Mucosa of descending colon (tissue), 3 donors: ENCODE measurements around the gene NCR1. TPM values are rescaled to one million over a fixed set of nuclear protein-coding genes. Genes with fewer than 3 reads are reported as not detected.

ENCODE experiments used
- ATAC-seq: fragments of 200-7000 bp; cut with Tn5 transposase; one replicate; pipeline ENCODE4 v1.9.1; 2020; ENCODE audit warnings: mild to moderate bottlenecking, moderate library complexity
- DNase-seq, 3 donors: peaks; one replicate each; pipeline ENCODE4 v3.0.0-alpha.2; 2020
- H3K36me3 ChIP-seq: fragments of 200-600 bp; one replicate; pipeline ENCODE4 v1.8.0; 2021; ENCODE audit warnings: low read depth, mild to moderate bottlenecking
- H3K4me1 ChIP-seq: fragments of 200-600 bp; one replicate; pipeline ENCODE4 v1.8.0; 2021; ENCODE audit warnings: low read depth, mild to moderate bottlenecking
- H3K4me3 ChIP-seq: fragments of 200-600 bp; one replicate; pipeline ENCODE4 v1.8.0; 2021; ENCODE audit warnings: mild to moderate bottlenecking
- H3K9me3 ChIP-seq: fragments of 200-600 bp; one replicate; pipeline ENCODE4 v1.8.0; 2021; ENCODE audit warnings: mild to moderate bottlenecking
- intact Hi-C, 2 donors: fragments of 100-400 bp; cut with DNase I in 1 of 2; cut with micrococcal nuclease in 1 of 2; formaldehyde crosslinking; loops; one replicate each; pipeline versions ENCODE4 v1.11.0 to v1.11.1; 2022; cut with DNase I, micrococcal nuclease
- total RNA-seq, 3 donors: library from RNA; stranded (reverse); fragmentation: NEBNext Ultra II Directional in 2 of 3; extraction: Animal tissue kit (Norgen Biotek cat#: 25700) in 2 of 3; gene quantifications; one replicate each; pipeline versions ENCODE4 v1.2.1 to v1.2.4, GENCODE V29; 2021 to 2023
- TF ChIP-seq, protein P1 (sequence below): fragments of 200-600 bp; IDR thresholded peaks from one replicate; pipeline ENCODE4 v1.8.0; 2022; ENCODE audit warnings: antibody characterized with exemption, mild to moderate bottlenecking
- donor health status: DM: no; HTN: no; CAD: no; lungs with moderate emphysema.
- donor health status: DM: no; HTN: no; CAD: no.
- donor health status: DM: no; HTN: yes; CAD: no.

Gene NCR1
- total RNA-seq, 3 donors from 2014 or later, result 0.39 to 0.98 (median 0.73) TPM

- no peak overlapping the region for H3K4me3 ChIP-seq
- H3K9me3 ChIP-seq, result no peaks in the 10 kb centered on the region
- intact Hi-C loops, result no loop called here
- DNase-seq (no peak), ATAC-seq (no peak)
- TF ChIP-seq, protein P1, sequence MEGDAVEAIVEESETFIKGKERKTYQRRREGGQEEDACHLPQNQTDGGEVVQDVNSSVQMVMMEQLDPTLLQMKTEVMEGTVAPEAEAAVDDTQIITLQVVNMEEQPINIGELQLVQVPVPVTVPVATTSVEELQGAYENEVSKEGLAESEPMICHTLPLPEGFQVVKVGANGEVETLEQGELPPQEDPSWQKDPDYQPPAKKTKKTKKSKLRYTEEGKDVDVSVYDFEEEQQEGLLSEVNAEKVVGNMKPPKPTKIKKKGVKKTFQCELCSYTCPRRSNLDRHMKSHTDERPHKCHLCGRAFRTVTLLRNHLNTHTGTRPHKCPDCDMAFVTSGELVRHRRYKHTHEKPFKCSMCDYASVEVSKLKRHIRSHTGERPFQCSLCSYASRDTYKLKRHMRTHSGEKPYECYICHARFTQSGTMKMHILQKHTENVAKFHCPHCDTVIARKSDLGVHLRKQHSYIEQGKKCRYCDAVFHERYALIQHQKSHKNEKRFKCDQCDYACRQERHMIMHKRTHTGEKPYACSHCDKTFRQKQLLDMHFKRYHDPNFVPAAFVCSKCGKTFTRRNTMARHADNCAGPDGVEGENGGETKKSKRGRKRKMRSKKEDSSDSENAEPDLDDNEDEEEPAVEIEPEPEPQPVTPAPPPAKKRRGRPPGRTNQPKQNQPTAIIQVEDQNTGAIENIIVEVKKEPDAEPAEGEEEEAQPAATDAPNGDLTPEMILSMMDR, result no peak
- no peaks in the 10 kb centered on the region for H3K4me1 ChIP-seq
- H3K36me3 ChIP-seq, result no peaks in the 10 kb centered on the region
Measured at GRCh38 chr19:54877471-54877870, 28.5 kb upstream of the NCR1 start.

- TF ChIP-seq, protein P1, result no peak
- DNase-seq (no peak), ATAC-seq (no peak)
- H3K4me3 ChIP-seq, result no peak overlapping the region
- H3K9me3 ChIP-seq, result no peaks in the 10 kb centered on the region
- intact Hi-C loops, result no loop called here
- H3K4me1 ChIP-seq, result no peaks in the 10 kb centered on the region
- H3K36me3 ChIP-seq, result no peaks in the 10 kb centered on the region
Measured at GRCh38 chr19:54881884-54882283, 24.1 kb upstream of the NCR1 start.

GRCh38 chr19:54882758-54883157, 23.2 kb upstream of the NCR1 start:
- intact Hi-C loops, result no loop called here
- TF ChIP-seq, protein P1, result no peak
- no peak for ATAC-seq
- Histone ChIP-seq H3K36me3 (no peaks in the 10 kb centered on the region), H3K9me3 (no peaks in the 10 kb centered on the region), H3K4me1 (no peaks in the 10 kb centered on the region), H3K4me3 (no peak overlapping the region)
- no peak for DNase-seq

DNA sequence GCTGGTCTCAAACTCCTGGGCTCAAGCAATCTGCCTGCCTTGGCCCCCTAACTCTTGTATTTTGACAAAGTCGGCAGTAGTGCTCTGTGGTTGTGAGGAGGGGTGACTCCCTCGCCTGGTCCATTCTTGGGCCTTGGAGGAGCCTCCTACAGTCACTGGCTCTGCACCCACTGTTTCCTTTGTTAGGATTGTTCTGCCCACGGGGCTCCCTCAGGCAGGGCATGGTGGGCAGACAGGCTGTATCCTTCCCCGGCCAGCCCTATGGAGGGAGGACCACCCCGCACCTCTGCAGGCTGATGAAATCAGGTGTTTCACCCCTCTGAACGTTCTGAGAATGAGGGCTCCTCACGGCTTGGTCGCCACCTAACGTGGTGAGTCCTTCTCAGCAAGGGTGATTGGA, 22.7 kb upstream of the NCR1 start:
- Histone ChIP-seq H3K36me3 (no peaks in the 10 kb centered on the region), H3K4me1 (no peaks in the 10 kb centered on the region), H3K9me3 (no peaks in the 10 kb centered on the region), H3K4me3 (no peak overlapping the region)
- ATAC-seq (no peak), DNase-seq (no peak)
- TF ChIP-seq, protein P1, result no peak
- intact Hi-C loops, result no loop called here

DNA sequence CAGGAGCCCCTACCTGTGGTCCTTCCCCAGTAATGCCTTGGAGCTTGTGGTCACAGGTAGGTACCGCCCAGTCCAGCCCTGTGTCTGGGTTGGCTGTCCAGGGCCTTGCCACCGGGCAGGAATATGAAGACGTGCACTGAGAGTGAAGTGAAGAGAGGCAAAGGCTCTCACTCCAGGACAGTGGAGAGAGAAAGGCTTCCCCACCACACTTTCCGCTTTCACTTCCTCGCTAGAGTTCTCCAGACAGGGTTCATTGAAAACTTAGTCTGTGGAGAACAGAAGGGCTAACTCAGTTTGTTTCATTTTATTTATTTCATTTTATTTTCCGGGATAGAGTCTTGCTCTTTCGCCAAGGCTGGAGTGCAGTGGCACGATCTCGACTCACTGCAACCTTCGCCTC, 17.7 kb upstream of the NCR1 start:
- H3K36me3 ChIP-seq, result no peaks in the 10 kb centered on the region
- H3K4me1 ChIP-seq, result no peaks in the 10 kb centered on the region
- intact Hi-C loops, result no loop called here
- no peaks in the 10 kb centered on the region for H3K9me3 ChIP-seq
- peak in 1 of 3 donors; percentile 3 for DNase-seq
- H3K4me3 ChIP-seq, result no peak overlapping the region
- ATAC-seq, result no peak
- TF ChIP-seq, protein P1, result no peak

DNA sequence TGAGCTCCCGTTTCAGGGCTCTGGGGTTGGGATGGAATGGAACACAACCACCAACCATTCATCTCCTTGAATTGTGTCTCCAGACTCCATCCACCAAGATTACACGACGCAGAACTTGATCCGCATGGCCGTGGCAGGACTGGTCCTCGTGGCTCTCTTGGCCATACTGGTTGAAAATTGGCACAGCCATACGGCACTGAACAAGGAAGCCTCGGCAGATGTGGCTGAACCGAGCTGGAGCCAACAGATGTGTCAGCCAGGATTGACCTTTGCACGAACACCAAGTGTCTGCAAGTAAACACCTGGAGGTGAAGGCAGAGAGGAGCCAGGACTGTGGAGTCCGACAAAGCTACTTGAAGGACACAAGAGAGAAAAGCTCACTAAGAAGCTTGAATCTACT, 16.4 kb upstream of the NCR1 start:
- Histone ChIP-seq H3K4me3 (no peak overlapping the region), H3K4me1 (no peaks in the 10 kb centered on the region), H3K36me3 (no peaks in the 10 kb centered on the region), H3K9me3 (no peaks in the 10 kb centered on the region)
- intact Hi-C loops, result no loop called here
- ATAC-seq, result no peak
- no peak for DNase-seq
- TF ChIP-seq, protein P1, result no peak
